Pulmonary artery endothelial cell (primary cell): ENCODE results near the gene ATP1A4. TPM values are rescaled to one million over a fixed set of nuclear protein-coding genes. Genes with fewer than 3 reads are reported as not detected.
"Not testable (repeated sequence)": the region's sequence is repeated elsewhere in the genome, so short reads cannot be mapped to it uniquely, and the experiment has no call there.

ENCODE experiments used
- DNase-seq: peaks from one replicate; pipeline ENCODE4 v3.0.0-alpha.2; 2011; ENCODE audit warnings: low read depth, low spot score
- total RNA-seq: library from RNA; depleted of rRNA; stranded (reverse); fragments of >200 nt; gene quantifications from 2 replicates; pipeline ENCODE4 v1.2.3, GENCODE V29; 2014

The ATP1A4 gene
- not detected in 2 replicates for total RNA-seq

- no peak for DNase-seq
These were observed at the start of gene ATP1A4 for GRCh38 chr1:160151303-160151702. TSS of gene ATP1A4 (plus strand) at chr1:160151603. CDS start at chr1:160152041, 438 bp downstream.

GRCh38 chr1:160101717-160102522, 49.5 kb upstream of the ATP1A4 start:
- DNase-seq = no peak

- no peak for DNase-seq
These were observed 47.6 kb upstream of the ATP1A4 start for GRCh38 chr1:160103658-160104408.

- DNase-seq = no peak
These were observed 46.9 kb upstream of the ATP1A4 start for GRCh38 chr1:160104486-160104885.

GRCh38 chr1:160105155-160105554, 46.2 kb upstream of the ATP1A4 start:
- no peak for DNase-seq

GRCh38 chr1:160107512-160107911, 43.9 kb upstream of the ATP1A4 start:
- no peak for DNase-seq

- DNase-seq = no peak
These were observed 42.3 kb upstream of the ATP1A4 start for GRCh38 chr1:160108888-160109662.

- DNase-seq = no peak
These were observed 41.7 kb upstream of the ATP1A4 start for GRCh38 chr1:160109686-160110085.

- DNase-seq = not testable (repeated sequence)
These were observed 39.9 kb upstream of the ATP1A4 start for GRCh38 chr1:160111462-160111861.

- DNase-seq = no peak
These were observed 39.0 kb upstream of the ATP1A4 start for GRCh38 chr1:160112357-160112756.

- DNase-seq = no peak
These were observed 38.0 kb upstream of the ATP1A4 start for GRCh38 chr1:160113407-160113806.

- no peak for DNase-seq
These were observed 37.3 kb upstream of the ATP1A4 start for GRCh38 chr1:160114085-160114484.

GRCh38 chr1:160115545-160116282, 35.7 kb upstream of the ATP1A4 start, which contains the start of gene ATP1A2:
TSS of gene ATP1A2 (plus strand) at chr1:160115759. CDS start at chr1:160115862, 103 bp downstream.
- DNase-seq = no peak

GRCh38 chr1:160116283-160117147, 34.9 kb upstream of the ATP1A4 start:
- no peak for DNase-seq

- no peak for DNase-seq
These were observed 34.1 kb upstream of the ATP1A4 start for GRCh38 chr1:160117300-160117699.

GRCh38 chr1:160117709-160118183, 33.7 kb upstream of the ATP1A4 start:
- no peak for DNase-seq

- DNase-seq = no peak
These were observed 32.5 kb upstream of the ATP1A4 start for GRCh38 chr1:160118928-160119327.

GRCh38 chr1:160120797-160121196, 30.6 kb upstream of the ATP1A4 start:
- no peak for DNase-seq

- no peak for DNase-seq
These were observed 30.0 kb upstream of the ATP1A4 start for GRCh38 chr1:160121388-160121787.

- DNase-seq = no peak
These were observed 28.4 kb upstream of the ATP1A4 start for GRCh38 chr1:160122978-160123495.
